NCI-H128 (cell line): Measurements from ENCODE around the gene CDC42BPA.
"Not testable (repeated sequence)": the region's sequence is repeated elsewhere in the genome, so short reads cannot be mapped to it uniquely, and the experiment has no call there.

Source experiments
- DNase-seq: peaks from one replicate; lab custom pipeline; 2025; ENCODE audit not compliant: unreplicated experiment; lab: John Stamatoyannopoulos, UW

Gene CDC42BPA

GRCh38 chr1:227311389-227312001 lies 6.8 kb downstream of the CDC42BPA start:
- DNase-seq = no peak

GRCh38 chr1:227308367-227309336 lies 9.6 kb downstream of the CDC42BPA start:
- no peak for DNase-seq

- no peak for DNase-seq
These were observed 11.6 kb downstream of the CDC42BPA start for GRCh38 chr1:227306689-227307088.

DNA sequence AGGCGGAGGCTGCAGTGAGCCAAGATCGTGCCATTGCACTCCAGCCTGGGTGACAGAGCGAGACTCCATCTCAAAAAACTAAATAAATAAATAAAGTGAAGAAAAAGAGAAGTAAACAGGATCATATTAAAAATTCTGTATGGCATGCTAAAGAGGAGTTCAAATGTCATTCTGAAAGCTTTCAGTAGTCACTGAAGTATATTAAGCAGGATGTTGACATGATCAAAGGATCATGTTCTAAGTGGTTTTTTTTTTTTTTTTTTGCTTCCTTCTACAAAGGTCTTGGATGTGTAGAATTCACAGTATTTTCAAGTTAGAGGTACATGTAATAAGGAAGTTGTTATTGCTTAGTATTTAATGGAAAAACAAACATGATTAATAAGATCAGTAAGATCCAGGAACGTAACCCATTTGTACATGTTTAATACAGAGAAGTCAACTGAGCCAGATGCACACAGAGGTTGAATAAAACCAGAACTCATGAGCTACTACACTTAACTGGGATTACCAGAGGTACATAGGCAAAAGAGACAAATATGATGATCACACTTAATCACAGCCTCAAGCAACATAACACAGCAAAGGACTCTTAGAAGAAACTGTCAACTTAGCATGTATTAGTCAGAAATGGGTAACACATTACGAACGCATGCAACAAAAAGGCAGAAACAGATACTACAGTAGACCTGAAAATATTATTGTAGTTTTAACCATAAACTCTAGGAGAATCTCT lies 12.2 kb downstream of the CDC42BPA start:
- DNase-seq = no peak

DNA sequence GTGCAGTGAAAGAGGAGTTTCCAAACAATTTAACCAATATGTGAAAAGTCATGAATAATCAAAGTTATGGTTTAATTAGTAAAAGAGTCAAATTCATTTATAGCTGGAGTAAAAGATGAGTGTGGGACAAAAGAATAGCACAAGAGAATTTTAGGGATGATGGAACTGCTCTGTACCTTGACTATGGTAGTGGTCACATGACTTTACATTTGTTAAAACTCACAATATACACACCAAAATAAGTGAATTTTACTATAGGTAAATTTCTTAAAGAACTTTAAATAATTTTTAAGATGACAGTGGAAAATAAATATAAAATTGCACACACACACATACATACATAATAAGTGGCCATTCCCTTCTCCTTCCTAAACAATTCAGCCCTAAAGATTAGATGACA lies 13.6 kb downstream of the CDC42BPA start:
- no peak for DNase-seq

GRCh38 chr1:227303662-227304061 lies 14.6 kb downstream of the CDC42BPA start:
- DNase-seq = no peak

DNA sequence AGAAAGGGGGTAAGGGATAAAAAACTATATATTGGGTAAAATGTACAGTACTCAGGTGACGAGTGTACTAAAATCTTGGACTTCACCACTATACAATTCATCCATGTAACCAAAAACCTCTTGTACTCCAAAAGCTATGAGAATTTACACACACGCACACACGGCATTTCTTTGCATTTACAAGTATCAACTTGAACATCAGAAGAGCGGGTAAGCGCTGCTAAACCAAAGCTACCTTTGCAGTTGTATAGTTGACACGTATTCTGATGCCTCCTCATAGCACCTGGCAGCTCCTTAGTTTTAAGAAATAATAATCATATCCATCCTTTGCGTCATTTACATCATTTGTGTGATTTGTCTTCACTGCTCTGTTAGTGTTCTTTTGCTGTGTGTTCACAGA lies 17.6 kb downstream of the CDC42BPA start:
- no peak for DNase-seq

DNA sequence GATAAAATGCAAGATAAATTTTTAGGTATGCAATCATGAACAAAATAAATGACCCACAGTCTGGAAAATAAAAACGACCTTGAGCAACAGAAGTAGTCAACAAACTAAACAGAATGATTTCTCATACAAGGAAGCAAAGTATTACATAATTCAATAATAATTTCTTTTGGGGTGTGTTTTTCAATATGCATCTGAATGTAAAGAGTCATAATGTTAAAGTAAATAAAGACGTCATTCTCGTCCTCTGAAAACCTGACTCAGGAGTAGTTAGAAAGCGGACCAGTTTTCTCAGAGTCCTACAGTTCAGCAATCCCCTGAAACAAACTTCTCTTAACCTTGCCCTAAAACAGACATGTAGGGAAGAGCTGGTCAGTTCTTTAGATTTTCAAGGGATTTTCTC lies 18.6 kb downstream of the CDC42BPA start:
- no peak for DNase-seq

DNA sequence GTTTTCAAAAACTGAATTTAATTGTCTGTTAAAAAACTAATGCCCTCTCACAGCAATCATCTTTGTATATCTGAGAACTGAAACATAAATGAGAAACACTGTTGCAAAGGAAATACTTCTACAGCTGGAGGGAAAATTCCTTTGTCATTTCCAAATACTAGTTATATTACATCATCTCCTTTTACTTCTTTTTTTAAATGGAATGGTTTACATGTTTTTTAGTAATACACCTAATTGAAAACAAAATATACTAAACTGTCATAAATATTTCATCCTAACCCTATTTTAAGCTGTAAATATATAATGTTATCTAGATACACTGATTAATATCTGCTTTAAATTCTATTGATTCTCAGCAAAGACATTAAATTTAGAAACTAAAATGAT lies 19.1 kb downstream of the CDC42BPA start:
- no peak for DNase-seq

DNA sequence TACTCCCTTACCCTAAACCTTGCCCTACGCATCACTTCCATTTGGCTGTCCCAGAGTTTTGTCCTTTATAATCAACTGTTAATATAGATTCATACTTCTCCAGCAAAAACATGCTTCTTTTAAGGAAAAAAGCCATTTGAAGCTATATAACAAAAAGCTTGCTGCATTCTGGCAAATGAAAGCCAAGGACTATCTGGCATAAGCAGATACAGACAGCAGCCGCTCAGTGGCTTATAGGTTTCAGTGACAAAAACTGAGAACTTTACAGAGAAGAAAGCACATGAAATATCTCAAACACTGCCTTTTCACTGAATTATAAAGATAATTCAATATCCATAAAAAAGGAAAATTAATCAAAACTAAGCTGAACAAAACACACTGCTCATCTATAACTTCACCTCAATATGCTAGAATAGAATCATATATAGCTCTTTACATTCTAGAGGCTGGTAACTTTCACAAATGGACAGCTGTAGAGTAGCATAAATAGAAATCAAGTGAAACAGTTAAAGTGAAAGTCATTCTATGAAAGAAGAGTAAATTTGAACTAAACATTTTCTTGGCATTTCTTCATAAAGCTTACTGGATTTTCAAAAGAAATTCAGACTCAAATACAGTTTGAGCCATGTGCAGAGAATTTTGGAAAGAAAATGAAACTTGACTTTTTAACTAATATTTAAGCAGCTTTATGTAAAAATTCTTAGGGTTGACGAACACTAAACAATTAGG lies 19.6 kb downstream of the CDC42BPA start:
- no peak for DNase-seq

GRCh38 chr1:227297073-227297793 lies 21.1 kb downstream of the CDC42BPA start:
- no peak for DNase-seq

DNA sequence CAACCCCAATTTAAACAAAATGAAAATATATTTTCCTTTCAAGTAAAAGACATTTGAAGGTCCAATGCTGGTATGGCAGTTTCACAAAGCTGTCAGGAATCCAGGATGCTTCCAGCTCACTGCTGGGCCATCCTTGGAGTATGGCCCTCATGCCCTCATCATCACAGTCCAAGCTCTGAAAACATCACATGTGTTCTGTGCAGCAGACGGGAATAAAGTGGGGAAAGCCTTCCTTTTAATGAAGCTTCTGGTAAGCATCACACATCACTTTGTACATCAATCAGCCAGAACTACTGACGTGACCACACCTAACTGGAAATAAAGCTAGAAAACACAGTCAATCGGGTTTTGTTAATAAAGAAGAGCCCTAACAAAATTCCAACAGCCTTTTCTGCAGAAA lies 22.7 kb downstream of the CDC42BPA start:
- DNase-seq = no peak

- DNase-seq = no peak
These were observed 32.5 kb downstream of the CDC42BPA start for GRCh38 chr1:227285745-227286144.

DNA sequence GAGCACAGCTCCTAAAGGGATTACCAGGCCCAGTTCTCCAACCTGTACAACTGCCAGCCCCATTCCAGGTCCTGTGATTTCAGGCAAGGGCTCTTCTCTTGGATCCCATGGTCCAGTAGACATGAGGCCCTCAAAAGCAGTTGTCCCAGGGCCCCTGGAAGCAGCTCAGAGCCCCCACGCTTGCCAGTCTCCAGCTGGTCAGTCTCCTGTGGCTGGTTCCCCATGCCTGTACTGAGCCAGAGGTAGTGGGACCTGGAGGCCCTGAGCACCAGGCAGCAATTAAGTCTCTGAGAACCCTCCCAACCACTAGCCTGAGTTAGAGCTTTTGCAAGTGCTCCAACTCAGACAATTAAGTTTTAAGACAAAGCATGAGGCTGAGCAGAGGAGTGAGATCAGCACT lies 36.9 kb downstream of the CDC42BPA start:
- no peak for DNase-seq

GRCh38 chr1:227280836-227281235 lies 37.5 kb downstream of the CDC42BPA start:
- no peak for DNase-seq

- DNase-seq = not testable (repeated sequence)
These were observed 42.1 kb downstream of the CDC42BPA start for GRCh38 chr1:227276156-227276693.

DNA sequence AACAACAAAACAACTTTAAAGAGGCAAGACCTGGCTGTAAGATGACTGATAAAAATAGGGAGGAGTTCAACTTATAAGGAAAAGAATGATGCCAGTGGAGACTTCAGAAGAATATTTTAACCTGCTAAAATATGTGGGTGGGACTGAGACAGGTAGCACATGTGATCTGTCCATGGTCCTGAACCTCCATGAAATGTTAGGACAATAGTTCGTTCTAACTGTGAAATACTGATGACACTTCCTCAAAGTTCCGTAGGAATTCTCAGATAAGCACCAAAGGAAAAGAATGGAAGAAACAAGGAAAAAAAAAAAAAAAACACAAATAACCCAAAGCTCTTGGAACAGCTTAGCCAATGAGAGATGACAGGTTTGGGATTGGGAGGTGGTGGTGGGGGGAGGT lies 44.7 kb downstream of the CDC42BPA start:
- DNase-seq = no peak

- DNase-seq = no peak
These were observed 45.9 kb downstream of the CDC42BPA start for GRCh38 chr1:227272428-227272827.

- no peak for DNase-seq
These were observed 47.7 kb downstream of the CDC42BPA start for GRCh38 chr1:227270554-227270953.

GRCh38 chr1:227268943-227269342 lies 49.3 kb downstream of the CDC42BPA start:
- no peak for DNase-seq
